Measurements from ENCODE around the gene MRGPRG.

DNA sequence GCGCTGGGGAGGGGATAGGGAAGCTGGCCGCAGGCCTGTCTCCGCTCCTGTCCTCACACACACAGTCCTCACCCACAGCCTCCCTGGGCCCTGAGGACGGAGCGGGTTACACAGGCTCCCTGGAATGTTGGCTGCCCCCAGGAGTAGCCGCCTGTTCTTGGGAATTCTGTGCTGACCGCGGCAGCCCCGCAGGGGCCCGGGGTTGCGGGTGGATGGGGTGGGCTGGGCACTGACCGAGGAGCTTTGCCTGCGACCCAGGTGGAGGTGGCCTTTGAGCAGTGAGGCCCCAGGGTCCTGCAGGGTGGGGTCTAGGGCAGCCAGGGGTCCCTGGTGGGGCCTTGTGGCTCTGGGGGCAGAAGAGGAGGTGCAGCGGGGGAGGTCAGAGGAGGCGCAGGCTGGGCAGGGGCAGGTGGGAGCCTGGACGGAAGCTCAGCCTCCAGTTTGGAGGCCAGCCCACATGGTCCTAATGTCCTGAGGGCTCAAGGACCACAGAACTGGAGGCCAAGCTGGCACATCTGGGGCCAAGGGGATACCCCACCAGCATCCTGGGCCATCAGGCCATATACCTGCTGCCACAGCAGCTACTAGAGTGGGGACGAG lies 6.6 kb upstream of the MRGPRG start:
- TF ChIP-seq, protein P1, sequence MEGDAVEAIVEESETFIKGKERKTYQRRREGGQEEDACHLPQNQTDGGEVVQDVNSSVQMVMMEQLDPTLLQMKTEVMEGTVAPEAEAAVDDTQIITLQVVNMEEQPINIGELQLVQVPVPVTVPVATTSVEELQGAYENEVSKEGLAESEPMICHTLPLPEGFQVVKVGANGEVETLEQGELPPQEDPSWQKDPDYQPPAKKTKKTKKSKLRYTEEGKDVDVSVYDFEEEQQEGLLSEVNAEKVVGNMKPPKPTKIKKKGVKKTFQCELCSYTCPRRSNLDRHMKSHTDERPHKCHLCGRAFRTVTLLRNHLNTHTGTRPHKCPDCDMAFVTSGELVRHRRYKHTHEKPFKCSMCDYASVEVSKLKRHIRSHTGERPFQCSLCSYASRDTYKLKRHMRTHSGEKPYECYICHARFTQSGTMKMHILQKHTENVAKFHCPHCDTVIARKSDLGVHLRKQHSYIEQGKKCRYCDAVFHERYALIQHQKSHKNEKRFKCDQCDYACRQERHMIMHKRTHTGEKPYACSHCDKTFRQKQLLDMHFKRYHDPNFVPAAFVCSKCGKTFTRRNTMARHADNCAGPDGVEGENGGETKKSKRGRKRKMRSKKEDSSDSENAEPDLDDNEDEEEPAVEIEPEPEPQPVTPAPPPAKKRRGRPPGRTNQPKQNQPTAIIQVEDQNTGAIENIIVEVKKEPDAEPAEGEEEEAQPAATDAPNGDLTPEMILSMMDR (IDR thresholded peaks at IDR 0.05; ENCODE audit: low read length), result no peak
- TF ChIP-seq EZH2 (IDR thresholded peaks at IDR 0.05; ENCODE audit: borderline replicate concordance, low read length), result no peak
